GM18867 (cell line): ENCODE data around the gene SPSB3.

Experiments used
- ATAC-seq: cut with Tn5 transposase; IDR thresholded peaks from one replicate; pipeline ENCODE4 v1.9.1; 2021; ENCODE audit warnings: mild to moderate bottlenecking, moderate library complexity; ENCODE audit not compliant: unreplicated experiment

The SPSB3 gene

GRCh38 chr16:1790261-1790610, 7.9 kb upstream of the SPSB3 start:
- no peak for ATAC-seq

- ATAC-seq: no peak
These were observed 7.3 kb upstream of the SPSB3 start for GRCh38 chr16:1789643-1790045.

- ATAC-seq: no peak
These were observed 6.3 kb upstream of the SPSB3 start for GRCh38 chr16:1788708-1789100.

GRCh38 chr16:1788095-1788707, 5.8 kb upstream of the SPSB3 start:
- no peak for ATAC-seq

- ATAC-seq: no peak
These were observed 5.1 kb upstream of the SPSB3 start for GRCh38 chr16:1787322-1788094.

GRCh38 chr16:1787056-1787321, 4.6 kb upstream of the SPSB3 start:
- no peak for ATAC-seq

- ATAC-seq: no peak
These were observed 4.1 kb upstream of the SPSB3 start for GRCh38 chr16:1786242-1787055.

- no peak for ATAC-seq
These were observed 3.4 kb upstream of the SPSB3 start for GRCh38 chr16:1785846-1786170.

GRCh38 chr16:1784977-1785845, 2.8 kb upstream of the SPSB3 start:
- no peak for ATAC-seq

GRCh38 chr16:1781758-1782407, 488 bp downstream of the SPSB3 start:
- peak; percentile 3 for ATAC-seq

GRCh38 chr16:1781254-1781653, 1.1 kb downstream of the SPSB3 start:
- no peak for ATAC-seq

- ATAC-seq: no peak
These were observed 1.7 kb downstream of the SPSB3 start for GRCh38 chr16:1780677-1781072.

GRCh38 chr16:1779741-1780676, 2.4 kb downstream of the SPSB3 start:
- ATAC-seq: no peak

- no peak for ATAC-seq
These were observed 3.1 kb downstream of the SPSB3 start for GRCh38 chr16:1779234-1779701.

GRCh38 chr16:1778200-1779179, 3.9 kb downstream of the SPSB3 start:
- ATAC-seq: no peak

- ATAC-seq: no peak
These were observed 4.8 kb downstream of the SPSB3 start for GRCh38 chr16:1777375-1778199.

- no peak for ATAC-seq
These were observed 5.4 kb downstream of the SPSB3 start for GRCh38 chr16:1776991-1777374.

- ATAC-seq: no peak
These were observed 5.8 kb downstream of the SPSB3 start for GRCh38 chr16:1776672-1776955.
